Measurements from ENCODE around the gene CD300A. TPM values are rescaled to one million over a fixed set of nuclear protein-coding genes. Genes with fewer than 3 reads are reported as not detected.

The CD300A gene
- total and polyA plus RNA-seq, 5 donors = 2.2 to 5.7 (median 5.1) TPM

GRCh38 chr17:74441537-74441936 is 24.9 kb upstream of the CD300A start:
- no peaks in the 10 kb centered on the region for H3K9me3 ChIP-seq (ENCODE audit: control insufficient read depth, low read length)
- ATAC-seq (no peak), DNase-seq (no peak)
- H3K4me3 ChIP-seq (ENCODE audit: low read length) = no peak overlapping the region
- intact Hi-C loops (cut with DNase I) = no loop called here
- no peaks in the 10 kb centered on the region for H3K27me3 ChIP-seq (ENCODE audit: control insufficient read depth, insufficient read depth)
- WGBS = 95% methylated on average over 7 of the region's 7 CpGs
- H3K27ac ChIP-seq (ENCODE audit: low read length) = no peak overlapping the region
- peaks cover 15% of the 10 kb centered on the region for H3K4me1 ChIP-seq (ENCODE audit: control insufficient read depth, insufficient read depth, low read length)

- H3K27me3 ChIP-seq (ENCODE audit: control insufficient read depth, insufficient read depth) = no peaks in the 10 kb centered on the region
- H3K4me1 ChIP-seq (ENCODE audit: control insufficient read depth, insufficient read depth, low read length) = peaks cover 15% of the 10 kb centered on the region
- ATAC-seq = no peak
- peak overlapping the region; percentile 91 for H3K27ac ChIP-seq (ENCODE audit: low read length)
- no peaks in the 10 kb centered on the region for H3K9me3 ChIP-seq (ENCODE audit: control insufficient read depth, low read length)
- DNase-seq = peak in 1 of 3 donors; percentile 49
- intact Hi-C loops (cut with DNase I) = no loop called here
- H3K4me3 ChIP-seq (ENCODE audit: low read length) = no peak overlapping the region
- WGBS = 76% methylated on average over 6 of the region's 6 CpGs
Observed at GRCh38 chr17:74442291-74442669, 24.2 kb upstream of the CD300A start.

- ATAC-seq = peak; percentile 75 to 82
- no peaks in the 10 kb centered on the region for H3K27me3 ChIP-seq (ENCODE audit: control insufficient read depth, insufficient read depth)
- H3K4me3 ChIP-seq (ENCODE audit: low read length) = peak overlapping the region; percentile 2
- H3K4me1 ChIP-seq (ENCODE audit: control insufficient read depth, insufficient read depth, low read length) = peaks cover 15% of the 10 kb centered on the region
- DNase-seq = peak; percentile 90 to 97 (median 96)
- 8% methylated on average over 28 of the region's 28 CpGs for WGBS
- intact Hi-C loops (cut with DNase I) = no loop called here
- H3K9me3 ChIP-seq (ENCODE audit: control insufficient read depth, low read length) = no peaks in the 10 kb centered on the region
- H3K27ac ChIP-seq (ENCODE audit: low read length) = peak overlapping the region; percentile 91
Observed at GRCh38 chr17:74442670-74443515, 23.5 kb upstream of the CD300A start.

GRCh38 chr17:74443516-74444296 is 22.7 kb upstream of the CD300A start:
- WGBS = 64% methylated on average over 8 of the region's 8 CpGs
- H3K4me3 ChIP-seq (ENCODE audit: low read length) = no peak overlapping the region
- peaks cover 15% of the 10 kb centered on the region for H3K4me1 ChIP-seq (ENCODE audit: control insufficient read depth, insufficient read depth, low read length)
- intact Hi-C loops (cut with DNase I) = no loop called here
- H3K27ac ChIP-seq (ENCODE audit: low read length) = peak overlapping the region; percentile 91
- DNase-seq = no peak
- H3K27me3 ChIP-seq (ENCODE audit: control insufficient read depth, insufficient read depth) = no peaks in the 10 kb centered on the region
- ATAC-seq = peak in 1 of 2 donors; percentile 0
- no peaks in the 10 kb centered on the region for H3K9me3 ChIP-seq (ENCODE audit: control insufficient read depth, low read length)

- no peak overlapping the region for H3K4me3 ChIP-seq (ENCODE audit: low read length)
- no peaks in the 10 kb centered on the region for H3K9me3 ChIP-seq (ENCODE audit: control insufficient read depth, low read length)
- peaks cover 15% of the 10 kb centered on the region for H3K4me1 ChIP-seq (ENCODE audit: control insufficient read depth, insufficient read depth, low read length)
- WGBS = 36% methylated on average over 12 of the region's 12 CpGs
- H3K27me3 ChIP-seq (ENCODE audit: control insufficient read depth, insufficient read depth) = no peaks in the 10 kb centered on the region
- intact Hi-C loops (cut with DNase I) = no loop called here
- peak; percentile 82 to 88 (median 87) for DNase-seq
- peak overlapping the region; percentile 91 for H3K27ac ChIP-seq (ENCODE audit: low read length)
- peak; percentile 51 to 63 for ATAC-seq
Observed at GRCh38 chr17:74444406-74444805, 22.0 kb upstream of the CD300A start.

DNA sequence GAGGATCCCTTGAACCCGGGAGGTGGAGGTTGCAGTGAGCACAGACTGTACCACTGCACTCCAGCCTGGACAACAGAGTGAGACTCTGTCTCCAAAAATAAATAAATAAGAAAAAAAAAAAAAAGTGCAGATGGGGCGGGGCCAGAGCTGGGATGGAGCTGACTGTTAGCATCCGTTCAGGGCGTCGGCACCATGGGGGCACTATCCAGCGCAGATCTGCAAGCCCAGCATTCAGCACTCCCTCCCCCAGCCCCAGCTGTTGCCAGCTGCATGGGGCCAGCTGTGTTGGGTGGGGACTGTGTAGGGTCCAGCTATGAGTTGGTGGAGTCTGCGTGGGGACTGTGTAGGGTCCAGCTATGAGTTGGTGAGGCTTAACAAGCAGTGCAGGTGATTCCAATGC is 21.3 kb upstream of the CD300A start:
- peak in 1 of 3 donors; percentile 69 for DNase-seq
- no peaks in the 10 kb centered on the region for H3K27me3 ChIP-seq (ENCODE audit: control insufficient read depth, insufficient read depth)
- peak in 1 of 2 donors; percentile 0 for ATAC-seq
- WGBS = 73% methylated on average over 7 of the region's 7 CpGs
- H3K4me3 ChIP-seq (ENCODE audit: low read length) = no peak overlapping the region
- H3K4me1 ChIP-seq (ENCODE audit: control insufficient read depth, insufficient read depth, low read length) = peaks cover 15% of the 10 kb centered on the region
- no peak overlapping the region for H3K27ac ChIP-seq (ENCODE audit: low read length)
- H3K9me3 ChIP-seq (ENCODE audit: control insufficient read depth, low read length) = no peaks in the 10 kb centered on the region
- intact Hi-C loops (cut with DNase I) = no loop called here

- WGBS = 42% methylated on average over 31 of the region's 31 CpGs
- H3K27me3 ChIP-seq (ENCODE audit: control insufficient read depth, insufficient read depth) = no peaks in the 10 kb centered on the region
- ATAC-seq (peak; percentile 38 to 46), DNase-seq (peak; percentile 81 to 90 (median 89))
- peak overlapping the region; percentile 84 for H3K27ac ChIP-seq (ENCODE audit: low read length)
- peaks cover 15% of the 10 kb centered on the region for H3K4me1 ChIP-seq (ENCODE audit: control insufficient read depth, insufficient read depth, low read length)
- H3K4me3 ChIP-seq (ENCODE audit: low read length) = no peak overlapping the region
- intact Hi-C loops (cut with DNase I) = no loop called here
- H3K9me3 ChIP-seq (ENCODE audit: control insufficient read depth, low read length) = no peaks in the 10 kb centered on the region
Observed at GRCh38 chr17:74446551-74447500, 19.6 kb upstream of the CD300A start.

DNA sequence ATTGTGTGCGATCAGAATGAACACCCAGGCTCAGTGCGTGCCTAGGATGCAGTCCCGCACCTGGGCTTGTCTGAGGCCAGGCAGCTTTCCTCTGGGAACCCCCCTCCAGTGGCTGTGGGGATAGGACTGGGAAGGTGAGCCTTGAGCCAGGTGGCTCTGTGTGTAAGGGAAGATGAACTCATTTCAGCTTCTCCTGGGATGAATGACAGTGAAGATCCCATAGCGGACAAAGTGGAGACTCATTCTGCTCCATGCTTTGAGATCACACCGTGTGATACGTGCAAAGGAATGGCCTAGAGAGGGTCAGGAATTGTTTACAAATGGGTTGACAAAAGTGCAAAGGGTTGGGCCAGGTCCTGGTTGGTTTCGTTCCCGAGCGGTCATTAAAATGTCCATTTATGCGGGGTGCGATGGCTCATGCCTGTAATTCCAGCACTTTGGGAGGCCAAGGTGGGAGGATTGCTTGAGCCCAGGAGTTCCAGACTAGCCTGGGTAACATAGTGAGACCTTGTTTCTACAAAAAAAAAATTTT is 18.7 kb upstream of the CD300A start:
- H3K9me3 ChIP-seq (ENCODE audit: control insufficient read depth, low read length) = no peaks in the 10 kb centered on the region
- WGBS = 90% methylated on average over 11 of the region's 11 CpGs
- H3K27ac ChIP-seq (ENCODE audit: low read length) = peak overlapping the region; percentile 54
- ATAC-seq (no peak), DNase-seq (no peak)
- H3K4me1 ChIP-seq (ENCODE audit: control insufficient read depth, insufficient read depth, low read length) = peaks cover 16% of the 10 kb centered on the region
- H3K27me3 ChIP-seq (ENCODE audit: control insufficient read depth, insufficient read depth) = no peaks in the 10 kb centered on the region
- intact Hi-C loops (cut with DNase I) = no loop called here
- H3K4me3 ChIP-seq (ENCODE audit: low read length) = no peak overlapping the region

DNA sequence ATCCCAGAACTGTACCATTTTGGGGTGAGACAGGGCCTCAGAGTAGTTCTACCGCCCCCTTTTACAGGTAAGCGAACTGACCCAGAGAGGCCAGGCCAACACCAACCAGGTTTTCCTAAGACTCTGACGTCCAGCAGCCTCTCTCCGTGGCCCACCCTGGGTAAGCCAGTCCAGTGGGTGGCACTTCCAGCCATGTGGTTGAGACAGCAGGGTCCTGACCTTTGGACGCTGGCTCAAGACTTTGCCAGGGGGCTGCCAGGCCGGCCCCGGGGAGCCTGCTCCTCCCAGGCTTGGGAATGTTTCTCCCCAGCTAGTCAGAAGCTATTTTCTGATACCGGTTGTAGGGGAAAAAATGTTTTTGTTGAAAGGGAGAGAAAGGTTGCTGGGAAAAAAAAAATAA is 17.7 kb upstream of the CD300A start:
- intact Hi-C loops (cut with DNase I) = no loop called here
- no peak for ATAC-seq
- peak overlapping the region; percentile 28 for H3K27ac ChIP-seq (ENCODE audit: low read length)
- 76% methylated on average over 8 of the region's 8 CpGs for WGBS
- H3K27me3 ChIP-seq (ENCODE audit: control insufficient read depth, insufficient read depth) = no peaks in the 10 kb centered on the region
- peaks cover 18% of the 10 kb centered on the region for H3K4me1 ChIP-seq (ENCODE audit: control insufficient read depth, insufficient read depth, low read length)
- no peak overlapping the region for H3K4me3 ChIP-seq (ENCODE audit: low read length)
- no peaks in the 10 kb centered on the region for H3K9me3 ChIP-seq (ENCODE audit: control insufficient read depth, low read length)
- DNase-seq = no peak

DNA sequence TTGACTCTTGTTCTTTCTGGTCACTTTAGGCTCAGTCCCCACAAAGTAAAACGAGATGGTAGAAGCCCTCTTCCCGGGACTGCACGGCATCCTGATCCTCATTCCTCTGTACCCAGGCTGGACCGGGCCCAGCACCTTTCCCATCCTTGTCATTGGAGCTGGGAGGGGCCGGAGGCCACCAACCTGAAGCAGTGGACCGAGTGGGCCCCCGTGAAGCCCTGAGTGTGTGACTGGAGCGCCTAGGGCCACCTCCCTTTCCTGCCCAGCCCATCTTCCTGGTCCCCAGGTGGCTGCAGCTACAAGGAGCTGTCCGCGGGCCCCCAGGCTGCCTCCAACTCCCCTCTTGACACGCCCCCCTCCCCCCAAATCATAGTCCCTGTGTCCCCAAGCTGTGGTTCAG is 17.1 kb upstream of the CD300A start:
- intact Hi-C loops (cut with DNase I) = no loop called here
- no peak for DNase-seq
- WGBS = 77% methylated on average over 11 of the region's 11 CpGs

More for the DNA sequence above, 17.1 kb upstream of the CD300A start:
- H3K27ac ChIP-seq (ENCODE audit: low read length) = peak overlapping the region; percentile 43
- ATAC-seq = no peak
- no peak overlapping the region for H3K4me3 ChIP-seq (ENCODE audit: low read length)
- no peaks in the 10 kb centered on the region for H3K27me3 ChIP-seq (ENCODE audit: control insufficient read depth, insufficient read depth)
- peaks cover 13% of the 10 kb centered on the region for H3K4me1 ChIP-seq (ENCODE audit: control insufficient read depth, insufficient read depth, low read length)
- no peaks in the 10 kb centered on the region for H3K9me3 ChIP-seq (ENCODE audit: control insufficient read depth, low read length)
